IMR-90 (cell line): ENCODE results near the gene ZNF292. TPM values are rescaled to one million over a fixed set of nuclear protein-coding genes. Genes with fewer than 3 reads are reported as not detected.

Source experiments
- ATAC-seq: fragments of 200-7000 bp; cut with Tn5 transposase; 2 replicates; pipeline ENCODE4 v1.9.1; 2020; ENCODE audit warnings: low read depth, mild to moderate bottlenecking, moderate library complexity
- BruUV-seq: library from RNA; stranded (reverse); fragments of 400-500 nt; replicated peaks from 2 replicates; lab custom pipeline; 2021; lab: Mats Ljungman, UMichigan
- CTCF ChIA-PET: fragments of 300-600 bp; formaldehyde crosslinking; extraction: SDS; loops from one replicate; lab custom pipeline; 2021; ENCODE audit warnings: antibody characterized with exemption; lab: Yijun Ruan, JAX
- POLR2A ChIA-PET: fragments of 300-600 bp; sonication (Branson Sonifier 250); formaldehyde crosslinking; loops from one replicate; lab custom pipeline; 2022; ENCODE audit warnings: antibody characterized with exemption; ENCODE audit not compliant: unreplicated experiment; lab: Charles Lee
- DNase-seq: peaks from one replicate; pipeline ENCODE4 v3.0.0; 2013
- H2AFZ ChIP-seq: replicated peaks from 2 replicates; pipeline ENCODE3; 2013; ENCODE audit warnings: low read length, mild to moderate bottlenecking; ENCODE audit not compliant: poor library complexity
- H2AK5ac ChIP-seq: 2 replicates; pipeline ENCODE4 v1.6.1; 2013; ENCODE audit warnings: low read depth, low read length, inconsistent platforms
- H2AK9ac ChIP-seq: replicated peaks from 2 replicates; pipeline ENCODE3; 2013; ENCODE audit warnings: mild to moderate bottlenecking, low read depth, low read length, moderate library complexity; ENCODE audit not compliant: poor library complexity
- H2BK120ac ChIP-seq: 2 replicates; pipeline ENCODE4 v1.6.1; 2013; ENCODE audit warnings: low read depth, low read length, inconsistent platforms
- H2BK15ac ChIP-seq: 3 replicates; pipeline ENCODE4 v1.6.1; 2013; ENCODE audit warnings: low read depth, low read length, inconsistent platforms
- H2BK20ac ChIP-seq: 2 replicates; pipeline ENCODE4 v1.6.1; 2013; ENCODE audit warnings: low read depth, mild to moderate bottlenecking, inconsistent platforms, low read length, moderate library complexity
- H2BK5ac ChIP-seq: 2 replicates; pipeline ENCODE4 v1.6.1; 2013; ENCODE audit warnings: mild to moderate bottlenecking, low read depth, low read length, inconsistent platforms; ENCODE audit not compliant: poor library complexity, severe bottlenecking
- H3K14ac ChIP-seq: replicated peaks from 2 replicates; pipeline ENCODE4 v1.6.1; 2013; ENCODE audit warnings: low read depth, low read length, inconsistent platforms
- H3K18ac ChIP-seq: 2 replicates; pipeline ENCODE4 v1.6.1; 2013; ENCODE audit warnings: low read depth, low read length, control low read depth
- H3K23ac ChIP-seq: 2 replicates; pipeline ENCODE4 v1.6.1; 2013; ENCODE audit warnings: low read depth, low read length, inconsistent platforms
- H3K27ac ChIP-seq: 2 replicates; pipeline ENCODE4 v1.5.1; 2013; ENCODE audit warnings: mild to moderate bottlenecking, control low read depth, low read length; ENCODE audit not compliant: insufficient read depth
- H3K27me3 ChIP-seq: 2 replicates; pipeline ENCODE4 v1.6.1; 2013; ENCODE audit warnings: low read length; ENCODE audit not compliant: control insufficient read depth, insufficient read depth
- H3K36me3 ChIP-seq: 2 replicates; pipeline ENCODE4 v1.6.1; 2013; ENCODE audit warnings: low read length, mixed read lengths; ENCODE audit not compliant: control insufficient read depth, insufficient read depth
- H3K4ac ChIP-seq: 2 replicates; pipeline ENCODE4 v1.6.1; 2013; ENCODE audit warnings: low read depth, low read length, inconsistent platforms
- H3K4me1 ChIP-seq: 2 replicates; pipeline ENCODE4 v1.6.1; 2013; ENCODE audit warnings: low read length, mixed read lengths; ENCODE audit not compliant: control insufficient read depth, insufficient read depth
- H3K4me2 ChIP-seq: 2 replicates; pipeline ENCODE4 v1.6.1; 2013; ENCODE audit warnings: low read depth, mild to moderate bottlenecking, control low read depth, low read length, moderate library complexity
- H3K4me3 ChIP-seq: 2 replicates; pipeline ENCODE4 v1.5.1; 2013; ENCODE audit warnings: low read depth, mild to moderate bottlenecking, control low read depth, low read length, moderate library complexity; ENCODE audit not compliant: insufficient read depth
- H3K56ac ChIP-seq: 2 replicates; pipeline ENCODE4 v1.6.1; 2013; ENCODE audit warnings: low read length, inconsistent platforms; ENCODE audit not compliant: insufficient read depth; ENCODE audit errors: extremely low read depth
- H3K79me1 ChIP-seq, 2 experiments: 2 replicates each; pipeline ENCODE4 v1.6.1; 2013; ENCODE audit warnings: low read length in 2 of 2, inconsistent platforms in 1 of 2, low read depth in 1 of 2
- H3K9ac ChIP-seq: 2 replicates; pipeline ENCODE4 v1.6.1; 2013; ENCODE audit warnings: low read depth, low read length, control low read depth
- H3K9me1 ChIP-seq: 2 replicates; pipeline ENCODE4 v1.6.1; 2013; ENCODE audit warnings: low read length, inconsistent platforms; ENCODE audit not compliant: insufficient read depth
- H3K9me3 ChIP-seq: 2 replicates; pipeline ENCODE4 v1.6.1; 2013; ENCODE audit warnings: low read length; ENCODE audit not compliant: control insufficient read depth, insufficient read depth
- H4K20me1 ChIP-seq: 2 replicates; pipeline ENCODE4 v1.6.1; 2013; ENCODE audit warnings: low read length, inconsistent platforms; ENCODE audit not compliant: insufficient read depth
- H4K5ac ChIP-seq: 2 replicates; pipeline ENCODE4 v1.6.1; 2013; ENCODE audit warnings: mild to moderate bottlenecking, low read depth, low read length, control low read depth
- H4K8ac ChIP-seq, 2 experiments: 2 replicates each; pipeline ENCODE4 v1.6.1; 2013; ENCODE audit warnings: low read depth in 2 of 2, low read length in 2 of 2, control low read depth in 1 of 2, inconsistent platforms in 1 of 2
- H4K91ac ChIP-seq: 2 replicates; pipeline ENCODE4 v1.6.1; 2013; ENCODE audit warnings: low read depth, low read length, inconsistent platforms; ENCODE audit not compliant: insufficient read depth
- CEBPB ChIP-seq: IDR thresholded peaks from 2 replicates; pipeline ENCODE4 v1.6.1; 2012; ENCODE audit warnings: low read depth, low read length, improper control_type of control experiment
- MAFK ChIP-seq: IDR thresholded peaks from 2 replicates; pipeline ENCODE4 v1.6.1; 2012; ENCODE audit warnings: low read depth, low read length, improper control_type of control experiment
- MAZ ChIP-seq: IDR thresholded peaks from 2 replicates; pipeline ENCODE4 v1.6.1; 2012; ENCODE audit warnings: low read depth, mild to moderate bottlenecking, low read length, improper control_type of control experiment, moderate library complexity, borderline replicate concordance
- NFE2L2 ChIP-seq: fragments of 150-350 bp; IDR thresholded peaks from 2 replicates; pipeline ENCODE4 v1.6.1; 2016; ENCODE audit warnings: low read depth, mild to moderate bottlenecking, low read length
- POLR2A ChIP-seq: IDR thresholded peaks from 2 replicates; pipeline ENCODE4 v1.6.1; 2012; ENCODE audit warnings: mild to moderate bottlenecking, low read depth, low read length
- RCOR1 ChIP-seq: IDR thresholded peaks from 2 replicates; pipeline ENCODE4 v1.6.1; 2012; ENCODE audit warnings: mild to moderate bottlenecking, low read length, improper control_type of control experiment; ENCODE audit not compliant: insufficient replicate concordance
- SMC3 ChIP-seq: fragments of 150-350 bp; IDR thresholded peaks from 2 replicates; pipeline ENCODE4 v1.6.1; 2016; ENCODE audit warnings: low read depth, mild to moderate bottlenecking, antibody characterized with exemption, low read length, moderate library complexity
- USF2 ChIP-seq: fragments of 150-350 bp; IDR thresholded peaks from 2 replicates; pipeline ENCODE4 v1.6.1; 2017; ENCODE audit warnings: mild to moderate bottlenecking, antibody characterized with exemption, low read length, low read depth
- WGBS, 2 experiments: methylation state at CpG; one replicate each; pipeline versions ENCODE4 v1.1.5 to v1.1.7; 2013; ENCODE audit warnings: missing lambda C conversion rate in 2 of 2; ENCODE audit not compliant: insufficient read length in 1 of 2; ENCODE audit errors: extremely low coverage in 2 of 2; 5-methylcytosine and 5-hydroxymethylcytosine counted together
- dilution Hi-C: fragments of 300-500 bp; cut with HindIII; formaldehyde crosslinking; loops from one replicate; pipeline ENCODE4 v1.14.3; 2018; ENCODE audit warnings: low sequenced_read_pairs; ENCODE audit not compliant: unreplicated experiment
- in situ Hi-C: fragments of 300-500 bp; cut with MboI; formaldehyde crosslinking; loops from 3 replicates; pipeline ENCODE4 v1.14.3; 2019; ENCODE audit warnings: low sequenced_read_pairs, inconsistent platforms, mixed read lengths
- intact Hi-C: fragments of 100-400 bp; cut with micrococcal nuclease; formaldehyde crosslinking; loops from 2 replicates; pipeline ENCODE4 v1.10.0; 2022
- polyA plus RNA-seq, 3 experiments: library from polyadenylated mRNA; depleted of rRNA; stranded (reverse); fragments of >200 nt; gene quantifications; 2 replicates each; pipeline ENCODE4 v1.2.3, GENCODE V29; 2012; ENCODE audit warnings: low replicate concordance in 1 of 3
- total RNA-seq: library from RNA; depleted of rRNA; stranded (reverse); fragments of >200 nt; gene quantifications from 2 replicates; pipeline ENCODE4 v1.2.3, GENCODE V29; 2012
- TF ChIP-seq, protein P1 (sequence below): fragments of 150-350 bp; IDR thresholded peaks from 2 replicates; pipeline ENCODE4 v1.6.1; 2016; ENCODE audit warnings: low read depth, mild to moderate bottlenecking, low read length, moderate library complexity, borderline replicate concordance

ZNF292 gene
- total and polyA plus RNA-seq, 2 of the 4 experiments (the other 2 are of a cell fraction) = 5.5 to 28.3 TPM

DNA sequence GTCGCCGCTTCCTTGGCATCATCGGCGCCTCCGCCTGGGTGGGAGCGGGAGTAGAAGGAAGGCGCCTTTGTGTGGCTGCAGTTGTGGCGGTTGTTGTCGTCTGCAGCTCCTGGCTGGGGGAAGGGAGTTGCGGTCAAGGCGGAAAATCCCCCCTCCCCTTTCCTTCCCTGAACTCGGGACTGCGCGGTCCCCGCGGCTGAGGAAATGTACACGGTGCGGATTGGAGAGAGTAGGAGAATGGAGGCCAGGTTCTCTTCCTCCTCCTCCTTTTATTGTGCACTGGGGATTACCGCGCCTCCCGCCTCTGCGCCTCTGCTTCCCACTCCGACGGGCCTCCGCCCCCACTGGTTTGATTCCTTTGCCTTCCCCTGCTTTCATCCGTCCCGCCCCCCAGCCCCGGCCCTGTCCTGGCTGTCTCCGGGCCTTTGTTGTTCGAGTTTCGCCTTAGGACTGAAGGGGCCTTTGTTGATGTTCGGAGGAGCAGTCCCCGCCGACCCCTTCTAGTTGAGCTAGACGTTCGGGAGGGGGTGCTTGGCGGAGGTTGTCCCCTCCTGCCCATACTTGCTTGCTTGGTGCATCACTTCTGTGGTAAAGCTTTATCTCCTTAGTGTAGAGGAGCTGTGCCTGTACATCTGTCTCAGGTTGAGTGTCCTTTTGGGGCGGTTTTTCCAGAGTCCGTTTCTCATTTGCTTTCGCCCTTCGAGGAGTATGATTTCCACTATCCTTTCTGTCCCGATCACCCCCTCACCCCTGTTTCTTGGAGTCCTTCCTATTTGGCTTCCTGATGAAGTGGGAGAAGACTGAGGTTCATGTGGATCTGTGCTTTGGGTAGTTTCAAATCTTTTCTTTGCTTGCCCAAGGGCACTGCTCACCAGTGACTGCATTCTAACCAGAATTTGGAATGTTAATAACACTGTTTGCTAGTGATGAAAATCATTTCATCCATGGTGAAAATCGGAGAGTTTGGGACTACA lies 764 bp downstream of the ZNF292 start:
- no TSS peak for BruUV-seq
- Histone ChIP-seq H4K5ac (peak overlapping the region; percentile 86), H3K56ac (peak overlapping the region; percentile 71), H3K79me1 (peaks cover 0 to 32% of the 10 kb centered on the region in 2 experiments; a peak in 2 of 4 replicates), H3K36me3 (peaks cover 3% of the 10 kb centered on the region; the same call in 1 of the 2 replicates), H2AK9ac (peak overlapping the region; percentile 90), H3K27me3 (no peaks in the 10 kb centered on the region), H4K20me1 (peaks cover 50% of the 10 kb centered on the region), H2BK15ac (peak overlapping the region; percentile 12; the same call in 1 of the 3 replicates), H2BK120ac (peak overlapping the region; percentile 29; the same call in 1 of the 2 replicates), H3K23ac (peak overlapping the region; percentile 77), H4K91ac (peak overlapping the region; percentile 86), H3K9ac (peak overlapping the region; percentile 94), H3K4me3 (peak overlapping the region; percentile 68), H3K4me1 (peaks cover 13% of the 10 kb centered on the region), H3K9me3 (no peaks in the 10 kb centered on the region), H4K8ac (peak overlapping the region; percentile 85 to 89), H3K14ac (peak overlapping the region; percentile 78), H3K18ac (peak overlapping the region; percentile 49), H3K4ac (peak overlapping the region; percentile 87), H2BK20ac (no peak overlapping the region), H2BK5ac (peak overlapping the region; percentile 87), H3K9me1 (no peaks in the 10 kb centered on the region), H3K27ac (peak overlapping the region; percentile 94), H2AK5ac (peak overlapping the region; percentile 92), H3K4me2 (peak overlapping the region; percentile 90), H2AFZ (peak overlapping the region; percentile 99)
- DNase-seq (peak; percentile 46), ATAC-seq (peak; percentile 18)
- intact Hi-C loops (loop anchor here (2.0 to 10.0 kb wide), 5 partner anchors 41 to 1926 kb away; partner anchors contain the start of genes PNRC1 and SLC35A1), dilution Hi-C loops (no loop called here), in situ Hi-C loops (no loop called here)
- ChIA-PET POLR2A (no interaction called here), CTCF (no interaction called here)
- 0 out of 2 replicates have a peak, but pooled peaks have one; percentile 10 for TF ChIP-seq POLR2A
- TF ChIP-seq, protein P1, sequence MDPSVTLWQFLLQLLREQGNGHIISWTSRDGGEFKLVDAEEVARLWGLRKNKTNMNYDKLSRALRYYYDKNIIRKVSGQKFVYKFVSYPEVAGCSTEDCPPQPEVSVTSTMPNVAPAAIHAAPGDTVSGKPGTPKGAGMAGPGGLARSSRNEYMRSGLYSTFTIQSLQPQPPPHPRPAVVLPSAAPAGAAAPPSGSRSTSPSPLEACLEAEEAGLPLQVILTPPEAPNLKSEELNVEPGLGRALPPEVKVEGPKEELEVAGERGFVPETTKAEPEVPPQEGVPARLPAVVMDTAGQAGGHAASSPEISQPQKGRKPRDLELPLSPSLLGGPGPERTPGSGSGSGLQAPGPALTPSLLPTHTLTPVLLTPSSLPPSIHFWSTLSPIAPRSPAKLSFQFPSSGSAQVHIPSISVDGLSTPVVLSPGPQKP = no peak
- no peak for TF ChIP-seq NFE2L2
- TF ChIP-seq CEBPB = no peak
- no peak for TF ChIP-seq USF2
- TF ChIP-seq MAZ = 0 out of 2 replicates have a peak, but pooled peaks have one; percentile 18
- no peak for TF ChIP-seq RCOR1
- no peak for TF ChIP-seq SMC3
- TF ChIP-seq MAFK = no peak
- WGBS, 2 experiments = 0% methylated on average over 3 of the region's 43 CpGs; no CpG with 5 or more reads in 1 of the 2 experiments
